GM12891 (cell line): ENCODE measurements around the gene LAMA2.

Experiments used
- POLR2A ChIP-seq: IDR thresholded peaks from 2 replicates; pipeline ENCODE4 v1.6.1; 2011; ENCODE audit warnings: low read depth, low read length, control low read depth
- POLR2AphosphoS5 ChIP-seq: IDR thresholded peaks from 2 replicates; pipeline ENCODE4 v1.6.1; 2011; ENCODE audit warnings: low read depth, low read length, control low read depth
- POU2F2 ChIP-seq: IDR thresholded peaks from 2 replicates; pipeline ENCODE4 v1.6.1; 2011; ENCODE audit warnings: low read depth, mild to moderate bottlenecking, control low read depth, low read length, moderate library complexity
- TAF1 ChIP-seq: IDR thresholded peaks from 2 replicates; pipeline ENCODE4 v1.6.1; 2011; ENCODE audit warnings: low read depth, low read length, control low read depth

DNA sequence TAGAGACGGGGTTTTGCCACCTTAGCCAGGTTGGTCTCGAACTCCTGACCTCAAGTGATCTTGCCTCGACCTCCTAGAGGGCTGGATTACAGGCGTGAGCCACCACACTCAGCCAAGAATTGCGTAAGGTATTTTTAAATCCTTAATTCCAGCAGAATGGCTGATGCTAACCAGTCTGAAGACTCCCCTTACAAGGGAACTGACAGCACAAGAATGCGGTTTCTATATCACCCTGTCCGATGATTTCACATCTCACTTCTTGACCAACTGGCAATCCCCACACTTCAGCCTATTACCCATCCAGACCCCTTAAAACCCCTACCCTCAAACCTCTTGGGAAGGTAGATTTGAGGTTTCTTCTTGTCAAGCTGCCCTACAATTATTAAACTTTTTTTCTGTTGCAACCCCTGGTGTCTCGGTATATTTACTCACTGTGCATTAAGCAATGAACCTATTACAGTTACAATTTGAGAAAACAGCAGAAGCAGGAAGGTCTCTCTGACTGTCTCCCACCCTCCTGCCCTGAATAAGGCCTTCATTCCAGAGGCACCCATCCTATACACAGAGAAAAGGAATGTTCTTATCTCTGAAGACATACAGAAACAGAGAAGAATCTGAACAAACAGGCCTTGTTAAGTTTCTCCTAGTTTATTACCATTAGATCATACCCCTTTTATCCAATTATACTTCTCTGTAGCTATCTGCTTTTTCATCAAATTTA is 662.1 kb downstream of the LAMA2 start:
- TF ChIP-seq POLR2AphosphoS5 (no peak), POLR2A (no peak), TAF1 (no peak), POU2F2 (no peak)
